ENCODE data around the gene WDR88.

- TF ChIP-seq, protein P1, sequence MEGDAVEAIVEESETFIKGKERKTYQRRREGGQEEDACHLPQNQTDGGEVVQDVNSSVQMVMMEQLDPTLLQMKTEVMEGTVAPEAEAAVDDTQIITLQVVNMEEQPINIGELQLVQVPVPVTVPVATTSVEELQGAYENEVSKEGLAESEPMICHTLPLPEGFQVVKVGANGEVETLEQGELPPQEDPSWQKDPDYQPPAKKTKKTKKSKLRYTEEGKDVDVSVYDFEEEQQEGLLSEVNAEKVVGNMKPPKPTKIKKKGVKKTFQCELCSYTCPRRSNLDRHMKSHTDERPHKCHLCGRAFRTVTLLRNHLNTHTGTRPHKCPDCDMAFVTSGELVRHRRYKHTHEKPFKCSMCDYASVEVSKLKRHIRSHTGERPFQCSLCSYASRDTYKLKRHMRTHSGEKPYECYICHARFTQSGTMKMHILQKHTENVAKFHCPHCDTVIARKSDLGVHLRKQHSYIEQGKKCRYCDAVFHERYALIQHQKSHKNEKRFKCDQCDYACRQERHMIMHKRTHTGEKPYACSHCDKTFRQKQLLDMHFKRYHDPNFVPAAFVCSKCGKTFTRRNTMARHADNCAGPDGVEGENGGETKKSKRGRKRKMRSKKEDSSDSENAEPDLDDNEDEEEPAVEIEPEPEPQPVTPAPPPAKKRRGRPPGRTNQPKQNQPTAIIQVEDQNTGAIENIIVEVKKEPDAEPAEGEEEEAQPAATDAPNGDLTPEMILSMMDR (IDR thresholded peaks at IDR 0.05), result no peak
- TF ChIP-seq POLR2A (IDR thresholded peaks at IDR 0.05) (no peak), POLR2AphosphoS5 (IDR thresholded peaks at IDR 0.05) (no peak)
Observed at GRCh38 chr19:33214596-33214995, 82.7 kb downstream of the WDR88 start.
